Endothelial cell of umbilical vein (primary cell): Measurements from ENCODE around the gene DLST. TPM values are rescaled to one million over a fixed set of nuclear protein-coding genes. Genes with fewer than 3 reads are reported as not detected.

ENCODE experiments used
- BruUV-seq: library from RNA; stranded (reverse); fragments of 400-500 nt; replicated peaks from 2 replicates; lab custom pipeline; 2021; lab: Mats Ljungman, UMichigan
- CTCF ChIA-PET: fragments of 300-600, 350-600 bp; sonication (Branson Sonifier 250); formaldehyde crosslinking; loops from one replicate; lab custom pipeline; 2021; ENCODE audit warnings: antibody characterized with exemption, inconsistent platforms; lab: Charles Lee
- POLR2A ChIA-PET: fragments of 300-600, 350-600 bp; sonication (Branson Sonifier 250); formaldehyde crosslinking; loops from one replicate; lab custom pipeline; 2021; ENCODE audit warnings: antibody characterized with exemption, inconsistent platforms; lab: Charles Lee
- DNase-seq: peaks from one replicate; pipeline ENCODE4 v3.0.0-alpha.2; 2011; ENCODE audit warnings: low read depth, low spot score
- FAIRE-seq: peaks from 2 replicates; lab custom pipeline; 2011; peaks lifted over from hg19 to GRCh38; lab: Jason Lieb, UNC
- H2AFZ ChIP-seq: 2 replicates; pipeline ENCODE4 v1.6.0; 2012; ENCODE audit warnings: low read depth, low read length, control low read depth, inconsistent platforms
- H3K27ac ChIP-seq: 2 replicates; pipeline ENCODE4 v1.5.1; 2011; ENCODE audit warnings: low read depth, mild to moderate bottlenecking, control low read depth, low read length, moderate library complexity; ENCODE audit not compliant: insufficient read depth
- H3K27me3 ChIP-seq, 2 experiments: 2 replicates each; pipeline versions ENCODE4 v1.6.0 to v1.6.1; 2011; ENCODE audit warnings: low read length in 2 of 2, mixed read lengths in 1 of 2; ENCODE audit not compliant: control insufficient read depth in 2 of 2, insufficient read depth in 2 of 2
- H3K36me3 ChIP-seq, 2 experiments: 2 replicates in 1 of 2; 3 replicates in 1 of 2; pipeline ENCODE4 v1.5.1; 2011; ENCODE audit warnings: low read length in 2 of 2, mild to moderate bottlenecking in 1 of 2, moderate library complexity in 1 of 2; ENCODE audit not compliant: control insufficient read depth in 2 of 2, insufficient read depth in 2 of 2; ENCODE audit errors: extremely low read depth in 1 of 2
- H3K4me1 ChIP-seq: 3 replicates; pipeline ENCODE4 v1.5.1; 2011; ENCODE audit warnings: mild to moderate bottlenecking, low read length; ENCODE audit not compliant: control insufficient read depth, insufficient read depth; ENCODE audit errors: extremely low read depth
- H3K4me2 ChIP-seq: 2 replicates; pipeline ENCODE4 v1.6.1; 2011; ENCODE audit warnings: low read length, control low read depth, mixed read lengths; ENCODE audit not compliant: insufficient read depth
- H3K4me3 ChIP-seq, 3 experiments: fragments of 200-600 bp in 1 of 3; sonication (generic), shearing (Covaris generic) in 1 of 3; replicated peaks in 1 of 3; 2 replicates each; pipeline ENCODE4 v1.5.1; 2011 to 2016; ENCODE audit warnings: control low read depth in 3 of 3, low read length in 3 of 3, mild to moderate bottlenecking in 2 of 3, inconsistent platforms in 1 of 3, low read depth in 1 of 3, moderate library complexity in 1 of 3; ENCODE audit not compliant: insufficient read depth in 1 of 3
- H3K79me2 ChIP-seq: 2 replicates; pipeline ENCODE4 v1.6.0; 2012; ENCODE audit warnings: low read length, inconsistent platforms; ENCODE audit not compliant: control insufficient read depth, insufficient read depth
- H3K9ac ChIP-seq: replicated peaks from 2 replicates; pipeline ENCODE3; 2011; ENCODE audit warnings: low read length, control low read depth; ENCODE audit not compliant: insufficient read depth; ENCODE audit errors: extremely low read depth
- H3K9me1 ChIP-seq: replicated peaks from 3 replicates; pipeline ENCODE4 v1.6.0; 2011; ENCODE audit warnings: mild to moderate bottlenecking, low read length; ENCODE audit not compliant: control insufficient read depth, insufficient read depth; ENCODE audit errors: extremely low read depth
- H3K9me3 ChIP-seq: replicated peaks from 2 replicates; pipeline ENCODE4 v1.5.1; 2012; ENCODE audit warnings: low read length, inconsistent platforms; ENCODE audit not compliant: control insufficient read depth, insufficient read depth
- H4K20me1 ChIP-seq: replicated peaks from 2 replicates; pipeline ENCODE3; 2011; ENCODE audit warnings: mild to moderate bottlenecking, low read length; ENCODE audit not compliant: control insufficient read depth, insufficient read depth; ENCODE audit errors: extremely low read depth
- GATA2 ChIP-seq: IDR thresholded peaks from 2 replicates; pipeline ENCODE4 v1.7.0; 2011; ENCODE audit warnings: low read depth, mild to moderate bottlenecking, moderate library complexity, mixed read lengths, low read length; ENCODE audit not compliant: insufficient read length, insufficient read depth
- JUN ChIP-seq: IDR thresholded peaks from 2 replicates; pipeline ENCODE4 v1.6.1; 2011; ENCODE audit warnings: borderline replicate concordance, low read depth; ENCODE audit not compliant: insufficient read length, insufficient read depth
- MYC ChIP-seq: IDR thresholded peaks from one replicate; pipeline ENCODE4 v1.6.1; 2011; ENCODE audit warnings: mild to moderate bottlenecking, low read depth, low read length
- POLR2A ChIP-seq: IDR thresholded peaks from 2 replicates; pipeline ENCODE4 v1.6.1; 2012; ENCODE audit warnings: low read depth, mild to moderate bottlenecking, control low read depth, low read length
- POLR2AphosphoS5 ChIP-seq: IDR thresholded peaks from 2 replicates; pipeline ENCODE4 v1.6.1; 2012; ENCODE audit warnings: low read depth, mild to moderate bottlenecking, control low read depth, low read length, moderate library complexity; ENCODE audit not compliant: insufficient read depth
- dilution Hi-C: fragments of 300-500 bp; cut with MboI; formaldehyde crosslinking; loops from one replicate; pipeline ENCODE4 v1.15.0; 2019; ENCODE audit warnings: low sequenced_read_pairs; ENCODE audit not compliant: extremely low pct_ligation_motif_present
- intact Hi-C: fragments of 100-400 bp; cut with micrococcal nuclease; formaldehyde crosslinking; loops from one replicate; pipeline ENCODE4 v1.10.0; 2022
- polyA plus RNA-seq, 4 experiments: library from polyadenylated mRNA; depleted of rRNA in 3 of 4; stranded (reverse) in 3 of 4; unstranded in 1 of 4; fragments of >200 nt; gene quantifications; 2 replicates each; pipeline versions ENCODE4 v1.2.1 to v1.2.3, GENCODE V29; 2011 to 2012; ENCODE audit warnings: missing spikeins in 1 of 4
- total RNA-seq: library from RNA; stranded (reverse); gene quantifications from 2 replicates; pipeline ENCODE4 v1.2.3, GENCODE V29; 2021
- TF ChIP-seq, protein P1 (sequence below): IDR thresholded peaks from 2 replicates; pipeline ENCODE4 v1.6.1; 2011; ENCODE audit not compliant: insufficient read depth, insufficient read length

Gene DLST
- total and polyA plus RNA-seq, 2 donors (not counting 3 experiments of a cell fraction or from before 2014, with no cell fraction given): 98.4 to 110 TPM

DNA sequence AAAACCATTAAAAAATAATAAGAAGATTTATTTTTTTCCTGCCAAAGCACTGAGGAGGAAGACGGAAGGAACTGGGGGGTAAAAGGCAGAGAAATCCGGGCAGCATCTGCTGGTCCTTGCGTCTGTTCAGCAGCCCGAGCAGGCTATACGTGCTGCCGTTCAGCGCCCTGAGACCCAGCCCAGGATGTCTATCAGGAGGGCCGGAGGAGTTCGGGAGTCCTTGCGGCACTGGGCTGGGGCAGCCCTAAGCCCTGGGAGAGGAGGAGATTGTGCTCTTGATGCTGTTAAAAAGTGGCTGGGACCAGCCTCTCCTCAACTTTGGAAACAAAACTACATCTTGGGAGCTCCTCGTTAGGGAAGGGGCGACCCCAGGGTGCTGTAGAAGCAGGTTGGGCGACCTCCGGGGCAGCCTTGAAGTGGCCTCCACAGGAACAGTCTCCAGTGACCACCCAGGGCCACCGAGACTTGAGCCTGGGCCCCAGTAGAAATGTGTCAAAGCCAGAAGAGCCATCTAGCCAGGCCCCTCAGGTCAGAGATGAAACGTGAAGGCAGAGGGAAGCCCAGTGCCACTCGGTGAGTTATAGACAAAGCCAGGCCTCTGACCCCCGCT lies 59.3 kb downstream of the DLST start:
- H3K9ac ChIP-seq: no peak overlapping the region
- H3K79me2 ChIP-seq: no peaks in the 10 kb centered on the region
- H3K36me3 ChIP-seq: peaks cover 13 to 18% of the 10 kb centered on the region in 2 experiments
- peaks cover 43% of the 10 kb centered on the region for H3K4me1 ChIP-seq
- H3K4me2 ChIP-seq: no peak overlapping the region
- no TSS peak for BruUV-seq
- H3K4me3 ChIP-seq: no peak overlapping the region
- H3K27me3 ChIP-seq: no peaks in the 10 kb centered on the region
- no peaks in the 10 kb centered on the region for H3K9me3 ChIP-seq
- no peak overlapping the region for H2AFZ ChIP-seq
- FAIRE-seq: no peak
- ChIA-PET CTCF (interaction anchor here (0.8 to 3.1 kb wide), 11 partner anchors 9 to 148 kb away, joined by 3 to 32 read pairs (median 5); partner anchors contain the start of genes ACYP1 and RPS6KL1), POLR2A (interaction anchor here (0.6 to 1.9 kb wide), 4 partner anchors 14 to 181 kb away, joined by 3 to 6 read pairs (median 4); partner anchors contain the start of genes ACYP1 and PGF)
- H4K20me1 ChIP-seq: no peaks in the 10 kb centered on the region
- intact Hi-C loops (loop anchor here (1.0 to 2.0 kb wide), 3 partner anchors 9 to 27 kb away; partner anchors contain the start of gene RPS6KL1), dilution Hi-C loops (no loop called here)
- no peak for DNase-seq
- H3K9me1 ChIP-seq: no peaks in the 10 kb centered on the region
- peak overlapping the region; percentile 42 for H3K27ac ChIP-seq
- TF ChIP-seq JUN (no peak), POLR2A (peak; percentile 38), POLR2AphosphoS5 (peak; percentile 35)
- TF ChIP-seq, protein P1, sequence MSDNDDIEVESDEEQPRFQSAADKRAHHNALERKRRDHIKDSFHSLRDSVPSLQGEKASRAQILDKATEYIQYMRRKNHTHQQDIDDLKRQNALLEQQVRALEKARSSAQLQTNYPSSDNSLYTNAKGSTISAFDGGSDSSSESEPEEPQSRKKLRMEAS: no peak

DNA sequence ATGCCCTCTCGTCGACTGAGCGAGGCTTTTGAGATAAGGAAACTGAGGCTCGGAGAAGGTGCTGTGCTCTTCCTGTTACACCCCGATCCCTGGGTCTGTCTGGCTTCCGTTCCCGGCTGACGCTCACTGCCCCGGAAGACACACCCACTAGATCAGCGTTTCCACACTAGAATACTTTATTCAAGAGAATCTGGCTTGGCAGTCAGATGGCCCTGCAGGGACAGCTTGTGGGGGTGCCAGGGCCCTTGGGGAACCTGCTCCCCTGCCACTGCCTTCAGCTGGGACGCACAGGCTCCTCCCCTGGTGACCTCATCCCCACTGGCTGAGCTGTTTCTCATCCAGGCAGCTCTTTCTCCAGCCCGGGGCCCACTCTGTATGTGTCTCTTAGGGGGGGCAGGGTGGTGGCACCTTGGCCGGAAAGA lies 60.0 kb downstream of the DLST start:
- Histone ChIP-seq H3K4me1 (peaks cover 45% of the 10 kb centered on the region), H3K9me1 (no peaks in the 10 kb centered on the region), H3K4me3 (no peak overlapping the region), H3K4me2 (peak overlapping the region; percentile 16), H3K79me2 (no peaks in the 10 kb centered on the region), H3K9ac (peak overlapping the region; percentile 8), H2AFZ (peak overlapping the region; percentile 14), H3K27ac (peak overlapping the region; percentile 42), H3K27me3 (no peaks in the 10 kb centered on the region), H4K20me1 (no peaks in the 10 kb centered on the region), H3K9me3 (no peaks in the 10 kb centered on the region), H3K36me3 (peaks cover 17 to 19% of the 10 kb centered on the region in 2 experiments)
- TF ChIP-seq JUN: no peak
- TF ChIP-seq MYC: no peak
- TF ChIP-seq GATA2: peak; percentile 55
- TF ChIP-seq POLR2AphosphoS5: peak; percentile 53
- peak; percentile 92 for FAIRE-seq
- intact Hi-C loops (loop anchor here (2.0 kb wide), 1 partner anchor 19 kb away; the partner anchor contains the start of gene RPS6KL1), dilution Hi-C loops (no loop called here)
- peak; percentile 53 for DNase-seq
- BruUV-seq: no TSS peak
- POLR2A ChIA-PET: interaction anchor here (0.6 to 1.9 kb wide), 4 partner anchors 14 to 181 kb away, joined by 3 to 6 read pairs (median 4); partner anchors contain the start of genes ACYP1 and PGF
- CTCF ChIA-PET: interaction anchor here (0.8 to 3.1 kb wide), 12 partner anchors 10 to 147 kb away, joined by 3 to 32 read pairs (median 4); partner anchors contain the start of genes ACYP1 and RPS6KL1
